HG03139 (cell line): Measurements from ENCODE around the gene SNN.
A peak's percentile ranks its signal among the peaks of the same experiment; 100 is the strongest.

ENCODE experiments used
- ATAC-seq: cut with Tn5 transposase; IDR thresholded peaks from one replicate; pipeline ENCODE4 v1.9.1; 2021; ENCODE audit not compliant: unreplicated experiment

Gene SNN

GRCh38 chr16:11667824-11668622, at the start of gene SNN:
Gene SNN (plus strand): TSS chr16:11668455. CDS start chr16:11676060, 7,605 bp downstream.
- peak; percentile 52 for ATAC-seq

- peak; percentile 60 for ATAC-seq
These were observed 48.9 kb upstream of the SNN start for GRCh38 chr16:11619327-11619851.

DNA sequence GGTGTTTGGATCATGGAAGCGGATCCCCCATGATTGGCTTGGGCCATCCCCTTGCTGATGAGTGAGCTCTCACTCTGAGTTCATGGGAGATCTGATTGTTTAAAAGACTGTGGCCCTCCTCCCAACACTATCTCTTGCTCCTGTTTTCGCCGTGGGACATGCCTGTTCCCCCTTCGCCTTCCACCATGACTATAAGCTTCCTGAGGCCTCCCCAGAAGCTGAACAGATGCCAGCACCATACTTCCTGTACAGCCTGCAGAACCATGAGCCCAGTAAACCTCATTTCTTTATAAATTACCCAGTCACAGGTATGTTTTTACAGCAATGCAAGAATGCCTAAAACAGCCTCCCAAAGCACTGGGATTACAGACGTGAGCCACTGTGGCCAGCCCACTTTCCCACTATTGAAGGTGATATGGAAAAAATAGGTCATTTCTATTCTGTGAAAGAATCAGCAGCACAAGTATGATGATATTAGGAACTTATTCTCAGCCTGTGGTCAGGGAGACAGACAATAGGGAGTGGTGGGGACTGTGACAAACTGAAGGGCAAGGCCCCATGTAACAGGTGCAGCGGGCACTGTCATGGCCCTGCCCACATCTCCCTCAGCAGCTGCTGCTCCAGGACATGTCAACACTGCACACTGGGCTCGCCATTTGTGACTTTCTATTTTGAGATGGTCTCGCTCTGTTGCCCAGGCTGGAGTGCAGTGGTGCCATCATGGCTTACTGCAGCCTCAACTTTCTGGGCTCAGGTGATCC, 47.8 kb upstream of the SNN start:
- ATAC-seq, result no peak

DNA sequence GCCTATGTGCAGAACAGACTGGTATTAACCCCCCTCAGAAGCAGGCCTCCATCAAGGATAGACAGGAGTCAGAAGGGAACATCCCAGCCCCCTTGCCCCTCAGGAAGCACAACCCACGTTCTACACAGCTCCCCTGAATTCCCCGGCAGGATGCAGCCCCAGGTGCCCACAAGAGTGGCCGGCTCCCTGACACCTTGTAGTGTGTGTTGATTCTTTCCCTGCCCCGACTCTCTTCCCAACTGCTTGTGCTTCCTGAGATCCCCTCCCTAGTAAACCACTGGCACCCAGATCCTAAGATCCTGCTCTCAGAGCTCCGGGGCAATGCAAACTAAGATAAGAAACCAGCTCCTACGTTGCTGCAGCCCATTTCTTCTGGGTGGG, 46.7 kb upstream of the SNN start:
- ATAC-seq, result no peak

DNA sequence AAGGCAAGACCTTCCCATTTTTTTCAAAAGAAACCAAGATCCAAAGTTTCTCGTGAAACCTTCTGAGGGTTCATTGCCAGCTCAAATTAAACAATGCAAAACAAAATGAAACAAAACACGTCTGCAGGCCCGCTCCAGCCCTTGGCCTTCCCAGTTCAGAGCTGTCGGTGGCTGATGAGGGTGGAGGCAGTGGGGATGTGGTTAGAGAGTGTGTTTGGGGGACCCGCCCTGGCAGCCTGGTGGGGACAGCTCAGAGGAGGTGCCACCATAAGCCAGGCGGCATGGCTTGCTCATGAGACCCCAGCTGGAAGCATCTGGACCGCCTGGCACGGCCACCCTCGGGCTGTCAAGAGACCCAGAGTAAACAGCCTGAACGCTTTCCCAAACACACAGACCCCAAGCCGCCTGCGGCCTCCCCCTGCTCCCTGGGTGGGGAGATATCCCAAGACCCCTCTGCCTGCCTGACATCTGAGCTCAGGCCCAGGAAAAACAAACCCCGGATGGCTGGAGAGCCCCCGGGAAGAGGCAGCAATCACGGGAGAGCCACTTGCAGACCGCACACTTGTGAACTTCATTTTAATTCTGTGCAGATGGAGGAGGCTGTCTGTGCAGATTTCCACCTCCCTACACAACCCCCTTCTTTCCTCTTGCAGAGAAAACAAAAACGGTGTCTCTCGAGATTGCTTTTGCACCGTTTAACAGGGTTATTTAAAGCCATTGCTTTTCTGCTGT, 46.2 kb upstream of the SNN start:
- no peak for ATAC-seq

GRCh38 chr16:11624205-11624604, 44.0 kb upstream of the SNN start:
- no peak for ATAC-seq

- ATAC-seq, result no peak
These were observed 43.3 kb upstream of the SNN start for GRCh38 chr16:11624636-11625607.

GRCh38 chr16:11625769-11626168, 42.5 kb upstream of the SNN start:
- ATAC-seq, result no peak

DNA sequence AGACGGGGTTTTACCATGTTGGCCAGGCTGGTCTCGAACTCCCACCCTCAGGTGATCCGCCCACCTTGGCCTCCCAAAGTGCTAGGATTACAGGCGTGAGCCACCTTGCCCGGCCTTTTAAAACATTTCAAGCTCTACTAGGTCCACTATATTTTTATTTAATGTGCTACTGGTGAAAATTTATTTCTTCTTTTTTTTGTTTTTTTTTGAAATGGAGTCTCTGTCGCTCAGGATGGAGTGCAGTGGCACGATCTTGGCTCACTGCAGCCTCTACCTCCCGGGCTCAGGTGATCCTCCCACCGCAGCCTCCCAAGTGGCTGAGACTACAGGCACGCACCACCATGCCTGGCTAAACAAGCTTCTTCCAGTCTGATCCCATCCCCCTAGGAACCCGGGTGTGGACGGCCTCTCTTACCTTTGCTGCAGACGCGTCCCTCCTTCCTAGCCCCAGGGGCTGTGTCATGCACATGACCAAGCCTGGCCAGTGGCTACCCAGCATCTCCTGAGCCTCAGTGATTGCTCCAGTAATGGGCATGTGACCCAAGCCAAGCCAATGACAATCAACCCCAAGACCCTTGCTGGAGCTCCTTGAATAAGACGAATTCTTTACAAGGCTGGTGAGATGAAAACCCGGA, 41.5 kb upstream of the SNN start:
- ATAC-seq, result no peak

GRCh38 chr16:11627292-11627663, 41.0 kb upstream of the SNN start:
- ATAC-seq, result no peak

DNA sequence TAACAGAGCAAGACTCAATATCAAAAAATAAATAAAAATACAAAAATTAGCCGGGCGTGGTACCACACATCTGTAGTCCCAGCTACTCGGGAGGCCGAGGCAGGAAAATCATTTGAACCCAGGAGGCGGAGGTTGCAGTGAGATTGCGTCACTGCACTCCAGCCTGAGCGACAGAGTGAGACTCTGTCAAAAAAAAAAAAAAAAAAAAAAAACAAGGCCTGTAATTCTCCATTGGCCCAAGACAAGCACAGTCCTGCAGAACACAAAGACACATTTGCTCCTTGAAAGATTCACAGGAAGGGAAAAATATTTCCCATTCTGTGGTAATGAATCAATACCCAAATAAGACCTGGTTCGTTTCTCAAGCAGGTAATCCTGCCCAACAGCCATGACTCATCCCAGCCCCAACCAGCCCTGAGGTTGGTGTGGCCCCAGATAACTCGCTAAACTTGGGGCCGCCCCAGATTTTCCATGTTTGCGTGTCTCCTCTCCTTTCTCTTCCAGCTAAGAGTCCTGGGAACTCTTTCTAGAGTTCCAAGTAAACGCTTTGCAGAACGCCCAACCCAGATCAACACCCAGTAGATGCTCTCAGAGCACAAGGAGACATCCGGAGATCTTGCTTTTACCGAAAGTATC, 40.3 kb upstream of the SNN start:
- ATAC-seq, result no peak

DNA sequence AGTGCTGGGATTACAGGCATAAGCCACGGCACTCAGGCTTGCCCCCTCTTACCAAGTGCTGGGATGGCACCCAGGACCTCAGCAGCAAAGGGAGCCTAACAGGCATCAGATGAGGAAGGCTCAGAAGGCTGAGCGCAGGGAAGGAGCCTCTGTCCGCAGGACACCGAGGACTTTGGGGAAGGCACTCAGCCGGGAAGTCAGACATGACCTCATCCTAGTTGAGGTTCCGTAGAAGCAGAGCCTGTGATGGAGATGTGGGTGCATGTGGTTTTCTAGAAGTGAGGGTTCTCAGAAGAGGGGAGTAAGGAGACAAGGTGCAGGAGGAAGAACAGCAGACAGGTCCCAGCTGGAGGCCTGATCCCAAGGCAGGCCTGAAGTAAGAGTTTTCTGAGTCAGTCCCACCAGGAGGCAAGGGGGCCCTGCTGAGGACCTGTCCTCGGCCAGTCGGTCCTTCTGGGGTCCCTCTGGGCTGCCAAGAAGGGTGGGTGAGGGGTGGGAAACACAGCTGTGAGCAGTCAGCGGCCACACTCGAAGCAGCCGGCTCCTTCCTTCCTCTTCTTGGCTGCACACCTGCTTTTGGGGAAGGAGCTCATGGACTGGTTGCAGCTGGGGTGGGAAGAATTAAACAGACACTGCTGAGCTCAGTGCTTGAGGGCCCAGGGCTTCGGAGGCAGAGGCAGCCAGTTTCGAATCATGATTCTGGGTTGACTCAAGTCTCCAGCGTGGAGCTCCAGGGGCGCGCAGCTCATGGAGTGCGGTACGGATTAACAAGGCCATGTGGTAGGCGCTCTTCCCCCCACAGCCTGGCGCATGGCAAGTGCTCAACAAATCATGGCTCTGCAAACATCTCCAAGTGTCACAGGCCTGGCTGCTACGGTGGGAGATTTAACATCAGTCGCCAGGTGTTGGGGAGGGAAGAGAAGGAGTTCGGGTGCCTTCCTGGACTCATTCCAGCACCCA, 38.9 kb upstream of the SNN start:
- ATAC-seq, result no peak

DNA sequence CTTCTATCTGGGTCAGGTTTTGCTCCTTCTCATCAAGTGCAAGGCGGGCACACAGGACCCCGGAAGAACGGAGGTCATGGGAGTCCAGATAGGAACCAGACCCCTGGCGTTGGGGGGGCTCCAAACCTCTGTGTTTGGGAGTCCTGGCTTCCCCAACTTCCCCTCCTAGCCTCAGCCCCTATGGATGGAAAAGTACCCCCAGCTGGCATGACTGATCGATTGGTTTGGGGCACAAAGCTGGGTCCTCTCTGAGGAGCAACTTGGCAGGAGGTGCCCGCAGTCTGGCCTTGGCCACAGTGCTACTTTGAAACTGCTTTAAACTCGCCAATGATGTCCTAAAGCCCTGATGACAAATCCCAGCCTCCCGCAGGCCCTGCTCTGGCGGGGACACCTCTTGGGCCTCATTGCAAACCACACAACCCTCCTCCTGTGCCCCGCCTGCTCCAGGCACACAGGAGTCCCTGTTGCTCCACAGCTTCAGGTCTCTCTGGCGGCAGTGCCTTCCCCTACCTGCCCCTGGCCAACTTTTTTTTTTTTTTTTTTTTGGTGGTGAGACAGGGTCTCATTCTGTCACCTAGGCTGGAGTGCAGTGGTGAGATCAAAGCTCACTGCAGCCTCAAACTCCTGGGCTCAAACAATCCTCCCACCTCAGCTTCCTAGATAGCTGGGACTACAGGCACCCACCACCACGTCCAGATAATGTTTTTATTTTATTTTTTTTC, 38.0 kb upstream of the SNN start:
- no peak for ATAC-seq

- ATAC-seq, result no peak
These were observed 37.5 kb upstream of the SNN start for GRCh38 chr16:11630768-11631056.

DNA sequence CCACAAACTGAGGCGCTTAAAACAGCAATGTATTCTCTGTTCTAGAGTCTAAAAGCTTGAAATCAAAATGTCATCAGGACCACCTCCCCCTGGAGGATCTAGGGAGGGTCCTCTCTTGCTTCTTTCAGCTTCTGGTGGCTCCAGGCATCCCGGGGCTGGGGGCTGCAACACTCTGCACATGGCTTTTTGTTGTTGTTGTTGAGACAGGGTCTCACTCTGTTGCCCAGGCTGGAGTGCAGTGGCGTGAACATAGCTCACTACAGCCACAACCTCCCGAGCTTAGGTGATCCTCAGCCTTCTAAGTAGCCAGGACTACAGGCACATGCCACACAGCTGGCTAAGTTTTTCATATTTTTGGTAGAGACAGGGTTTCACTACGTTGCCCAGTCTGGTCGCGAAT, 37.0 kb upstream of the SNN start:
- ATAC-seq, result no peak

- ATAC-seq, result no peak
These were observed 35.8 kb upstream of the SNN start for GRCh38 chr16:11632455-11632939.

DNA sequence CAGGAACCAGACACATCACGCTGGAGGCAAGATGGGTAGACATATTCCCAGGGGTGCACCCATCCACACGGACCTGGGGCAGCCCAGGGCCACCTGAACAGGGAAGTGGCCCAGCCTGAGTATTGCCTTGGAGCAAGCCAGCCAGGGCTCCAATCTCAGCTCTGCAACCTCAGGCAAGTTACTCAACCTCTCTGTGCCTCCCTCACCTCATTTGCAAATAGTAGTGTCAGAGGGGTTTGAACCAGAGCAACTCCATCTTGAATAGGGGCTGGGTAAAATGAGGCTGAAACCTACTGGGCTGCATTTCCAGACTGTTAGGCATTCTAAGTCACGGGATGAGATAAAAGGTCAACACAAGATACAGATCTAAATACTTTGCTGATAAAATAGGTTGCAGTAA, 35.1 kb upstream of the SNN start:
- no peak for ATAC-seq

DNA sequence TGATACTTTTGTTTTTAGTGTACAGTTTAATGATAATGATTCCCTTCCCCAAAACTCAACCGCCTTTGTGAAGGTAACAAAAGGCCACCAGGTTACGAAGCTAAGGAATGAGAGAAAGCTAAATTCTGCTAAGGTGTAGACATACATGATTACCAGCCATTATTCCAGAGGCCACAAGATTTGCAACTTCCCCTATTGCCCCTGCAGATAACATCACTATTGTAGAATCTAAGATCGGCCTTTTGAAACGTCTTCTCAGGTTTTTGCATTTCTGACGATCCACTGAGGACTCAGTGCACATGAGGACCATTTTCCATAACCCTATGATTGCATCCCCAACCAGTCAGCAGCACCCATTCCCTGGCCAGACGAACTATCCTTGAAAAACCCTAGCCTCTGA, 33.9 kb upstream of the SNN start:
- no peak for ATAC-seq
